WTC11 (cell line): ENCODE measurements around the gene MAGI2. TPM values are rescaled to one million over a fixed set of nuclear protein-coding genes. Genes with fewer than 3 reads are reported as not detected.

Experiments
- ATAC-seq: fragments of 200-7000 bp; cut with Tn5 transposase; 2 replicates; pipeline ENCODE4 v1.10.0; 2021; ENCODE audit warnings: mild to moderate bottlenecking, moderate library complexity
- CTCF ChIA-PET: fragments of 300-600 bp; sonication (Branson Sonifier 250); formaldehyde crosslinking; loops from one replicate; lab custom pipeline; 2021; ENCODE audit warnings: antibody characterized with exemption; lab: Charles Lee
- POLR2A ChIA-PET: fragments of 350-600 bp; sonication (Branson Sonifier 250); formaldehyde crosslinking; loops from one replicate; lab custom pipeline; 2021; ENCODE audit warnings: antibody characterized with exemption; lab: Charles Lee
- DNase-seq: peaks from one replicate; pipeline ENCODE4 v3.0.0; 2021; ENCODE audit warnings: low spot score
- H3K27ac Mint-ChIP-seq: 2 replicates; pipeline ENCODE4 v1.8.0; 2021; ENCODE audit warnings: mixed read lengths
- H3K27me3 Mint-ChIP-seq: 2 replicates; pipeline ENCODE4 v1.8.0; 2021; ENCODE audit warnings: low read depth, mild to moderate bottlenecking, moderate library complexity, mixed read lengths
- H3K36me3 Mint-ChIP-seq: 2 replicates; pipeline ENCODE4 v1.8.0; 2021; ENCODE audit warnings: mixed read lengths
- H3K4me1 Mint-ChIP-seq: 2 replicates; pipeline ENCODE4 v1.8.0; 2022; ENCODE audit warnings: mixed read lengths
- H3K4me3 Mint-ChIP-seq: 2 replicates; pipeline ENCODE4 v1.8.0; 2021; ENCODE audit warnings: mild to moderate bottlenecking, moderate library complexity, mixed read lengths
- H3K9me3 Mint-ChIP-seq: 2 replicates; pipeline ENCODE4 v1.8.0; 2021; ENCODE audit warnings: mixed read lengths
- AR ChIP-seq: fragments of 250-450 bp; sonication (Bioruptor Pico); IDR thresholded peaks from 2 replicates; pipeline ENCODE4 v1.9.0; 2021; ENCODE audit warnings: mild to moderate bottlenecking
- ATF1 ChIP-seq: sonication (generic); formaldehyde crosslinking; IDR thresholded peaks from 2 replicates; pipeline ENCODE4 v1.8.1; 2023; ENCODE audit warnings: mild to moderate bottlenecking, moderate library complexity, missing genetic modification reagents
- ATF2 ChIP-seq: sonication (generic); formaldehyde crosslinking; IDR thresholded peaks from 2 replicates; pipeline ENCODE4 v1.8.1; 2022; ENCODE audit warnings: low read depth, missing genetic modification reagents, borderline replicate concordance
- CTCF ChIP-seq: fragments of 200-600 bp; IDR thresholded peaks from 2 replicates; pipeline ENCODE4 v1.8.0; 2022; ENCODE audit warnings: antibody characterized with exemption
- E2F1 ChIP-seq: sonication (generic); formaldehyde crosslinking; IDR thresholded peaks from 2 replicates; pipeline ENCODE4 v1.8.0; 2022; ENCODE audit warnings: mild to moderate bottlenecking, missing genetic modification reagents
- E2F4 ChIP-seq: sonication (generic); formaldehyde crosslinking; IDR thresholded peaks from 2 replicates; pipeline ENCODE4 v1.8.1; 2022; ENCODE audit warnings: low read depth, mild to moderate bottlenecking, moderate library complexity, missing genetic modification reagents, borderline replicate concordance
- ESRRA ChIP-seq: sonication (generic); formaldehyde crosslinking; IDR thresholded peaks from 2 replicates; pipeline ENCODE4 v1.8.1; 2022; ENCODE audit warnings: mild to moderate bottlenecking, missing genetic modification reagents, borderline replicate concordance
- ETV6 ChIP-seq: sonication (generic); formaldehyde crosslinking; IDR thresholded peaks from 2 replicates; pipeline ENCODE4 v1.8.1; 2022; ENCODE audit warnings: mild to moderate bottlenecking, missing genetic modification reagents
- FOXJ3 ChIP-seq: sonication (generic); formaldehyde crosslinking; IDR thresholded peaks from 2 replicates; pipeline ENCODE4 v1.9.0; 2021; ENCODE audit warnings: missing genetic modification reagents, mild to moderate bottlenecking, borderline replicate concordance
- IRF2 ChIP-seq: sonication (generic); formaldehyde crosslinking; IDR thresholded peaks from 2 replicates; pipeline ENCODE4 v1.8.0; 2022; ENCODE audit warnings: low read depth, missing genetic modification reagents, borderline replicate concordance
- NR3C1 ChIP-seq: sonication (generic); formaldehyde crosslinking; conservative IDR thresholded peaks from 2 replicates; pipeline ENCODE4 v1.8.1; 2023; ENCODE audit warnings: low read depth, mild to moderate bottlenecking, missing genetic modification reagents
- RORB ChIP-seq: fragments of 250-450 bp; sonication (Bioruptor Pico); IDR thresholded peaks from 2 replicates; pipeline ENCODE4 v1.9.0; 2021; ENCODE audit warnings: mild to moderate bottlenecking
- SMAD4 ChIP-seq: sonication (generic); formaldehyde crosslinking; IDR thresholded peaks from 2 replicates; pipeline ENCODE4 v1.8.0; 2022; ENCODE audit warnings: mild to moderate bottlenecking, missing genetic modification reagents
- TEAD1 ChIP-seq: sonication (generic); formaldehyde crosslinking; IDR thresholded peaks from 2 replicates; pipeline ENCODE4 v1.8.0; 2022; ENCODE audit warnings: mild to moderate bottlenecking, missing genetic modification reagents
- TP53 ChIP-seq: sonication (generic); formaldehyde crosslinking; IDR thresholded peaks from 2 replicates; pipeline ENCODE4 v1.8.1; 2023; ENCODE audit warnings: mild to moderate bottlenecking, missing genetic modification reagents
- ZNF138 ChIP-seq: sonication (generic); formaldehyde crosslinking; conservative IDR thresholded peaks from 2 replicates; pipeline ENCODE4 v1.8.1; 2022; ENCODE audit warnings: mild to moderate bottlenecking, moderate library complexity, missing genetic modification reagents
- ZNF263 ChIP-seq: sonication (generic); formaldehyde crosslinking; IDR thresholded peaks from 2 replicates; pipeline ENCODE4 v1.8.1; 2022; ENCODE audit warnings: low read depth, mild to moderate bottlenecking, moderate library complexity, missing genetic modification reagents
- ZNF317 ChIP-seq: sonication (generic); formaldehyde crosslinking; IDR thresholded peaks from 2 replicates; pipeline ENCODE4 v1.8.1; 2023; ENCODE audit warnings: low read depth, mild to moderate bottlenecking, moderate library complexity, missing genetic modification reagents, borderline replicate concordance
- ZNF532 ChIP-seq: fragments of 250-450 bp; sonication (Bioruptor Pico); IDR thresholded peaks from 2 replicates; pipeline ENCODE4 v1.9.0; 2021; ENCODE audit warnings: mild to moderate bottlenecking, borderline replicate concordance
- total RNA-seq: library from RNA; stranded (reverse); gene quantifications from 3 replicates; pipeline ENCODE4 v1.2.3, GENCODE V29; 2021

Gene MAGI2
- total RNA-seq, 1 experiment from 2014 or later: 26.6 TPM

GRCh38 chr7:78764571-78764970 is 688.9 kb downstream of the MAGI2 start:
- peaks cover 6% of the 10 kb centered on the region for H3K36me3 Mint-ChIP-seq
- POLR2A ChIA-PET: interaction anchor here (0.6 kb wide), 1 partner anchor 558 kb away, joined by 4 read pairs; no protein-coding TSS in a partner anchor
- CTCF ChIA-PET: no interaction called here
- DNase-seq: no peak
- no peaks in the 10 kb centered on the region for H3K27me3 Mint-ChIP-seq
- peaks cover 16% of the 10 kb centered on the region for H3K4me1 Mint-ChIP-seq
- H3K9me3 Mint-ChIP-seq: 0 out of 2 replicates have a peak, but pooled peaks cover 3% of the 10 kb centered on the region
- no peak overlapping the region for H3K27ac Mint-ChIP-seq
- TF ChIP-seq ZNF138 (CRISPR knock-in tag) (no peak), SMAD4 (CRISPR knock-in tag) (no peak), ZNF317 (no peak), FOXJ3 (CRISPR knock-in tag) (no peak), ATF1 (CRISPR knock-in tag) (no peak), TEAD1 (CRISPR knock-in tag) (no peak), AR (CRISPR knock-in tag) (no peak), CTCF (no peak), ETV6 (CRISPR knock-in tag) (no peak), ZNF263 (CRISPR knock-in tag) (no peak), E2F4 (CRISPR knock-in tag) (no peak), IRF2 (no peak), NR3C1 (CRISPR knock-in tag) (no peak), ESRRA (CRISPR knock-in tag) (no peak)
- no peak overlapping the region for H3K4me3 Mint-ChIP-seq
- no peak for ATAC-seq

GRCh38 chr7:78762625-78763024 is 690.8 kb downstream of the MAGI2 start:
- Mint-ChIP-seq H3K4me1 (peaks cover 11% of the 10 kb centered on the region), H3K9me3 (0 out of 2 replicates have a peak, but pooled peaks cover 3% of the 10 kb centered on the region), H3K4me3 (no peak overlapping the region), H3K36me3 (peaks cover 6% of the 10 kb centered on the region), H3K27me3 (no peaks in the 10 kb centered on the region), H3K27ac (no peak overlapping the region)
- DNase-seq (no peak), ATAC-seq (no peak)
- CTCF ChIA-PET: no interaction called here
- POLR2A ChIA-PET: no interaction called here
- TF ChIP-seq RORB (CRISPR knock-in tag) (no peak), TP53 (no peak), E2F1 (CRISPR knock-in tag) (no peak), SMAD4 (CRISPR knock-in tag) (no peak), ZNF532 (CRISPR knock-in tag) (no peak), ATF2 (CRISPR knock-in tag) (no peak)
